Keratinocyte (primary cell): Measurements from ENCODE around the gene SPTLC2. TPM values are rescaled to one million over a fixed set of nuclear protein-coding genes. Genes with fewer than 3 reads are reported as not detected.

Experiments used
- DNase-seq: peaks from one replicate; pipeline ENCODE4 v3.0.0-alpha.2; 2011; ENCODE audit warnings: low read depth, missing footprints, low spot score
- FAIRE-seq: peaks from 2 replicates; lab custom pipeline; 2011; peaks lifted over from hg19 to GRCh38; lab: Jason Lieb, UNC
- H2AFZ ChIP-seq: 2 replicates; pipeline ENCODE4 v1.6.0; 2012; ENCODE audit warnings: low read length, control low read depth, inconsistent platforms; ENCODE audit not compliant: control insufficient read depth
- H3K27ac ChIP-seq: 2 replicates; pipeline ENCODE4 v1.5.1; 2011; ENCODE audit warnings: low read length; ENCODE audit not compliant: control insufficient read depth, insufficient read depth
- H3K27me3 ChIP-seq: 3 replicates; pipeline ENCODE4 v1.6.0; 2011; ENCODE audit warnings: low read length; ENCODE audit not compliant: control insufficient read depth, insufficient read depth; ENCODE audit errors: extremely low read depth
- H3K36me3 ChIP-seq, 2 experiments: 2 replicates in 1 of 2; 3 replicates in 1 of 2; pipeline ENCODE4 v1.5.1; 2011; ENCODE audit warnings: low read length in 2 of 2, mild to moderate bottlenecking in 1 of 2; ENCODE audit not compliant: control insufficient read depth in 2 of 2, insufficient read depth in 2 of 2; ENCODE audit errors: extremely low read depth in 1 of 2
- H3K4me1 ChIP-seq: 3 replicates; pipeline ENCODE4 v1.5.1; 2011; ENCODE audit warnings: low read length; ENCODE audit not compliant: control insufficient read depth, insufficient read depth; ENCODE audit errors: extremely low read depth
- H3K4me2 ChIP-seq: 3 replicates; pipeline ENCODE4 v1.6.0; 2011; ENCODE audit warnings: low read depth, low read length; ENCODE audit not compliant: control insufficient read depth, insufficient read depth; ENCODE audit errors: extremely low read depth
- H3K4me3 ChIP-seq, 3 experiments: fragments of 200-600 bp in 1 of 3; sonication (generic) in 1 of 3; 2 replicates in 2 of 3; 3 replicates in 1 of 3; pipeline ENCODE4 v1.5.1; 2011 to 2016; ENCODE audit warnings: low read length in 3 of 3, mild to moderate bottlenecking in 3 of 3, control low read depth in 2 of 3, inconsistent platforms in 1 of 3, low read depth in 1 of 3, mixed read lengths in 1 of 3, mixed run types in 1 of 3, moderate library complexity in 1 of 3; ENCODE audit not compliant: control insufficient read depth in 2 of 3, insufficient read depth in 2 of 3; ENCODE audit errors: extremely low read depth in 1 of 3
- H3K79me2 ChIP-seq: 2 replicates; pipeline ENCODE4 v1.6.0; 2012; ENCODE audit warnings: low read length; ENCODE audit not compliant: control insufficient read depth, insufficient read depth
- H3K9ac ChIP-seq: 3 replicates; pipeline ENCODE4 v1.6.0; 2011; ENCODE audit warnings: low read length; ENCODE audit not compliant: control insufficient read depth, insufficient read depth; ENCODE audit errors: extremely low read depth
- H3K9me1 ChIP-seq: 3 replicates; pipeline ENCODE4 v1.6.0; 2011; ENCODE audit warnings: low read length; ENCODE audit not compliant: control insufficient read depth, insufficient read depth; ENCODE audit errors: extremely low read depth
- H3K9me3 ChIP-seq: 2 replicates; pipeline ENCODE4 v1.5.1; 2012; ENCODE audit warnings: low read depth, low read length; ENCODE audit not compliant: control insufficient read depth
- H4K20me1 ChIP-seq: 3 replicates; pipeline ENCODE4 v1.6.0; 2011; ENCODE audit warnings: low read length; ENCODE audit not compliant: control insufficient read depth, insufficient read depth; ENCODE audit errors: extremely low read depth
- CTCF ChIP-seq, 3 experiments: IDR thresholded peaks in 1 of 3; conservative IDR thresholded peaks in 1 of 3; optimal IDR thresholded peaks in 1 of 3; 2 replicates in 2 of 3; 3 replicates in 1 of 3; pipeline versions ENCODE3 to v1.5.1; 2011; ENCODE audit warnings: low read length in 3 of 3, mild to moderate bottlenecking in 3 of 3, moderate library complexity in 2 of 3, control low read depth in 1 of 3, inconsistent platforms in 1 of 3; ENCODE audit not compliant: insufficient read depth in 2 of 3; ENCODE audit errors: extremely low read depth in 1 of 3
- EZH2 ChIP-seq: IDR thresholded peaks from one replicate; pipeline ENCODE4 v1.6.1; 2012; ENCODE audit warnings: inconsistent platforms, mild to moderate bottlenecking, low read length, moderate library complexity
- dilution Hi-C: fragments of 300-500 bp; cut with MboI; formaldehyde crosslinking; loops from one replicate; pipeline ENCODE4 v1.7.0; 2020; ENCODE audit warnings: low sequenced_read_pairs; ENCODE audit not compliant: extremely low pct_ligation_motif_present
- polyA plus RNA-seq, 5 experiments: library from polyadenylated mRNA; depleted of rRNA in 3 of 5; stranded (reverse) in 3 of 5; stranded (forward) in 1 of 5; unstranded in 1 of 5; fragments of >200 nt; gene quantifications; 1 replicate in 1 of 5; 2 replicates in 3 of 5; 3 replicates in 1 of 5; pipeline versions ENCODE4 v1.2.1 to v1.2.3, GENCODE V29; 2011 to 2012; ENCODE audit warnings: missing spikeins in 2 of 5, low read depth in 1 of 5, low replicate concordance in 1 of 5

SPTLC2 gene
- polyA plus RNA-seq, 1 donor (not counting 4 experiments of a cell fraction or from before 2014, with no cell fraction given) = 46.8 TPM

DNA sequence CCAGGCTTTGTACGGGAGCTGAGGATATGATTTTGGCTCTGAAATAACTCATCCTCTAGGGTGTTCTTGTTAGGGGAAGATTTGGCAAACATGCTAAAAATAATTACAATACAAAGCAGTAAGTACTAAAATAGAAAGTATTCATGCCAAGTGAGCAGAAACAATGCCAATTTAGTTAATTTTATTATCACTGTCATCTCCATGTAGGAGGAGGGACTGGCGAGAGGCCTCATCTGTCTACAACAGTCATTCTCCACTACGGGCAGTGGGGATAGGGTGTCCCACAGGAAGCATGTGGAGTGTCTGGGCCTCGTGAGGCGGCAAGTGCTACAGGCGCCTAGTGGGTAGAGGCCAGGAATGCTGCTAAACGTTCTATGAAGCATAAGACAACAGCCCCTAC is 121.1 kb downstream of the SPTLC2 start:
- no peak for TF ChIP-seq CTCF (optimal IDR thresholded peaks at IDR 0.05 in 1 of 3, IDR thresholded peaks at IDR 0.05 in 1 of 3, conservative IDR thresholded peaks at IDR 0.05 in 1 of 3; ENCODE audit: extremely low read depth in 1 of 3, insufficient read depth in 2 of 3, low read length in 3 of 3)
- no peak for TF ChIP-seq EZH2
- H3K27me3 ChIP-seq = peaks cover 24% of the 10 kb centered on the region
- H2AFZ ChIP-seq = no peak overlapping the region
- no peak for DNase-seq
- dilution Hi-C loops = no loop called here
- no peak overlapping the region for H3K4me3 ChIP-seq
- FAIRE-seq = no peak
- no peaks in the 10 kb centered on the region for H3K9me3 ChIP-seq
- H3K9me1 ChIP-seq = no peaks in the 10 kb centered on the region
- peaks cover 4% of the 10 kb centered on the region for H3K4me1 ChIP-seq
- no peaks in the 10 kb centered on the region for H3K36me3 ChIP-seq
- H3K4me2 ChIP-seq = no peak overlapping the region
- H4K20me1 ChIP-seq = no peaks in the 10 kb centered on the region
- no peak overlapping the region for H3K9ac ChIP-seq
- no peak overlapping the region for H3K27ac ChIP-seq
- H3K79me2 ChIP-seq = no peaks in the 10 kb centered on the region

DNA sequence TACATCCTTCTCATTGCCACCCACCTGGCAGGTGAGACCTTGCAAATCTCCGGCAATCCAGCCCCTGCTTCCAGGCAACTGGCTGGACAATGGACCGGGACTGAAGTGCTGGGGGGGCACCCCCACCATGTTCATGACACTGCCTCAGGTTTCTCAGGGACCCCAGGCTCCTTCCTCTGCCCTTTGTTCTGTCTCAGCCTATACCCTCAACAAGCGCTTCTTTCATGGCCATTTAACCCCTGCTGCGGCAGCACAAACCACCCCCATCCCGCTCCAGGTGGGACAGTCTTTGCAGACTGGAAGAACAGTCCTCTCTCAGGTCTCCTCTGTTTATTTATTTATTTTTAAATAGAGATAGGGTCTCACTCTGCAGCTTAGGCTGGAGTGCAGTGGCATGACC is 125.4 kb downstream of the SPTLC2 start:
- H3K4me1 ChIP-seq = no peaks in the 10 kb centered on the region
- H3K9me3 ChIP-seq = no peaks in the 10 kb centered on the region
- H3K36me3 ChIP-seq = no peaks in the 10 kb centered on the region
- no peak overlapping the region for H3K9ac ChIP-seq
- H3K9me1 ChIP-seq = no peaks in the 10 kb centered on the region
- no peaks in the 10 kb centered on the region for H3K27me3 ChIP-seq
- FAIRE-seq = no peak
- H3K4me3 ChIP-seq = no peak overlapping the region
- no peak overlapping the region for H2AFZ ChIP-seq
- DNase-seq = no peak
- no peaks in the 10 kb centered on the region for H3K79me2 ChIP-seq
- no peak overlapping the region for H3K27ac ChIP-seq
- no peaks in the 10 kb centered on the region for H4K20me1 ChIP-seq
- TF ChIP-seq CTCF (optimal IDR thresholded peaks at IDR 0.05 in 1 of 3, IDR thresholded peaks at IDR 0.05 in 1 of 3, conservative IDR thresholded peaks at IDR 0.05 in 1 of 3; ENCODE audit: extremely low read depth in 1 of 3, insufficient read depth in 2 of 3, low read length in 3 of 3) = no peak
- no peak for TF ChIP-seq EZH2
- H3K4me2 ChIP-seq = no peak overlapping the region
- dilution Hi-C loops = no loop called here
